ENCODE results near the gene LRRK2. TPM values are rescaled to one million over a fixed set of nuclear protein-coding genes. Genes with fewer than 3 reads are reported as not detected.

Gene LRRK2
- total and polyA plus RNA-seq, 2 of the 13 experiments (the other 11 are each of a cell fraction or from before 2014, with no cell fraction given), result not detected

DNA sequence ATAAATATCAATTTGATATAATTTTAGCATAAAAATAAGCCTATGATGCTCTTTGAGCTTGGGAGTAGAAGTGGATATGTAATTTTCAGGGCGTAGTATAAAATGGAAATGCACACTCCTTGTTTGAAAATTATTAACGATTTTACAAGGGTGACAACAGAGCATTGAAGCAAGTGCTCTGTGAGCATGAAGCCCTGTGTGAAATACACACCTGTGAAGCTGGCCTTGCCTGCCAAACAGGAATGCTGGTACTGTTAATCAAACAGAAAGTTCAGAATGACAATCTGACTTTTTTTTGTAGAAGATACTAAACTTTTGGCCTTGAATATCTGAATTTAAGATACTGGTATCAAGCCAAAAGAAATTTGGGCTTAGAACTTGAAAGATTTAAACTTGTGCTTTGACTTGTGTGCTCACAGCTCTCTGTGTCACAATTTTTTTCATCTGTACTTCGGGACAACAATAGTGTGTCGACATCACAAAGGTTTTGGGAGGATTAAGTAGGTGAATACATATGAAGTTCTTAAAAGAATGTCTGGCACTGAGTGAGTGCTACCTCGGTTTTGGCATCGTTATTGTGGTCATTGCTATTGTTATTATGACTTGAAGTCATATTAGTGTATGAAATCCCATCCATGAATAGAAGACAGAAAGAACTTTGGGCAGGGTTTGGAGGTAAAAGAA is 47.3 kb downstream of the LRRK2 start:
- no peaks in the 10 kb centered on the region for H3K27me3 ChIP-seq (ENCODE audit: control insufficient read depth in 1 of 2, insufficient read depth in 2 of 2, low read length in 2 of 2)
- H2AFZ ChIP-seq (ENCODE audit: low read length), result no peak overlapping the region
- ATAC-seq, result no peak
- no peak overlapping the region for H3K4me3 ChIP-seq (replicated peaks in 1 of 3; ENCODE audit: insufficient read depth in 1 of 3, low read depth in 2 of 3, low read length in 3 of 3)
- CTCF ChIA-PET (ENCODE audit: low intra/inter-chr PET ratio, low total read pairs), result no interaction called here
- H3K9me3 ChIP-seq (ENCODE audit: low read length), result no peaks in the 10 kb centered on the region
- no peaks in the 10 kb centered on the region for H3K36me3 ChIP-seq (replicated peaks in 1 of 2; ENCODE audit: control insufficient read depth in 1 of 2, insufficient read depth in 2 of 2, low read length in 2 of 2)
- POLR2A ChIA-PET, result no interaction called here
- DNase-seq (ENCODE audit: low spot score), result no peak
- H3K79me2 ChIP-seq (ENCODE audit: insufficient read depth, low read length), result no peaks in the 10 kb centered on the region
- H4K20me1 ChIP-seq (ENCODE audit: insufficient read depth, low read length), result no peaks in the 10 kb centered on the region
- under 1% methylated on average over 6 of the region's 6 CpGs for WGBS (ENCODE audit: low lambda C conversion rate)
- no peak overlapping the region for H3K27ac ChIP-seq (ENCODE audit: extremely low read length, insufficient read depth, low read length)
- no peak overlapping the region for H3K4me2 ChIP-seq (ENCODE audit: low read depth, low read length)
- in situ Hi-C loops (cut with HindIII; ENCODE audit: extremely low pct_ligation_motif_present, low pct_unique_long_range_greater_than_20kb) (no loop called here), intact Hi-C loops (cut with micrococcal nuclease; ENCODE audit: unreplicated experiment) (no loop called here)
- TF ChIP-seq PLRG1 (conservative IDR thresholded peaks at IDR 0.05) (no peak), MYC (CRISPR knock-in tag; IDR thresholded peaks at IDR 0.05; ENCODE audit: borderline replicate concordance) (no peak), CREB1 (IDR thresholded peaks at IDR 0.05) (no peak), CREB1 (CRISPR knock-in tag; IDR thresholded peaks at IDR 0.05) (no peak), MBD4 (IDR thresholded peaks at IDR 0.05; ENCODE audit: borderline replicate concordance, low read length) (no peak), ZNF773 (CRISPR knock-in tag; IDR thresholded peaks at IDR 0.05; ENCODE audit: borderline replicate concordance) (no peak), HNF1A (IDR thresholded peaks at IDR 0.05; ENCODE audit: low read depth) (no peak), HNF1A (CRISPR knock-in tag; IDR thresholded peaks at IDR 0.05; ENCODE audit: borderline replicate concordance) (no peak), PHF20 (CRISPR knock-in tag; IDR thresholded peaks at IDR 0.05) (no peak), SIX4 (CRISPR knock-in tag; IDR thresholded peaks at IDR 0.05) (no peak), SCMH1 (CRISPR knock-in tag; IDR thresholded peaks at IDR 0.05; ENCODE audit: borderline replicate concordance) (no peak), ZFP36 (IDR thresholded peaks at IDR 0.05; ENCODE audit: borderline replicate concordance, low read depth, low read length, partially characterized antibody) (no peak), ZFP62 (CRISPR knock-in tag; IDR thresholded peaks at IDR 0.05) (no peak), ZNF703 (CRISPR knock-in tag; IDR thresholded peaks at IDR 0.05; ENCODE audit: borderline replicate concordance) (no peak), NRL (CRISPR knock-in tag; IDR thresholded peaks at IDR 0.05; ENCODE audit: borderline replicate concordance) (no peak), ZNF879 (CRISPR knock-in tag; IDR thresholded peaks at IDR 0.05) (no peak), ZFP37 (CRISPR knock-in tag; IDR thresholded peaks at IDR 0.05; ENCODE audit: borderline replicate concordance) (no peak), HOXA7 (CRISPR knock-in tag; IDR thresholded peaks at IDR 0.05) (no peak), PITX1 (CRISPR knock-in tag; IDR thresholded peaks at IDR 0.05) (no peak), ZNF597 (CRISPR knock-in tag; IDR thresholded peaks at IDR 0.05) (no peak)
- TF ChIP-seq, protein P1, sequence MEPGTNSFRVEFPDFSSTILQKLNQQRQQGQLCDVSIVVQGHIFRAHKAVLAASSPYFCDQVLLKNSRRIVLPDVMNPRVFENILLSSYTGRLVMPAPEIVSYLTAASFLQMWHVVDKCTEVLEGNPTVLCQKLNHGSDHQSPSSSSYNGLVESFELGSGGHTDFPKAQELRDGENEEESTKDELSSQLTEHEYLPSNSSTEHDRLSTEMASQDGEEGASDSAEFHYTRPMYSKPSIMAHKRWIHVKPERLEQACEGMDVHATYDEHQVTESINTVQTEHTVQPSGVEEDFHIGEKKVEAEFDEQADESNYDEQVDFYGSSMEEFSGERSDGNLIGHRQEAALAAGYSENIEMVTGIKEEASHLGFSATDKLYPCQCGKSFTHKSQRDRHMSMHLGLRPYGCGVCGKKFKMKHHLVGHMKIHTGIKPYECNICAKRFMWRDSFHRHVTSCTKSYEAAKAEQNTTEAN (CRISPR knock-in tag; conservative IDR thresholded peaks at IDR 0.05), result no peak
- H3K4me1 ChIP-seq (ENCODE audit: insufficient read depth, low read length), result no peaks in the 10 kb centered on the region
- no peak overlapping the region for H3K9ac ChIP-seq (ENCODE audit: insufficient read depth, low read depth, low read length)
- no TSS peak for BruUV-seq (replicated peaks)
- FAIRE-seq, result no peak
